Measurements from ENCODE around the gene KAT6B. TPM values are rescaled to one million over a fixed set of nuclear protein-coding genes. Genes with fewer than 3 reads are reported as not detected.

The KAT6B gene
- total RNA-seq, 4 donors from 2014 or later = 29.1 to 159 (median 61.2) TPM

DNA sequence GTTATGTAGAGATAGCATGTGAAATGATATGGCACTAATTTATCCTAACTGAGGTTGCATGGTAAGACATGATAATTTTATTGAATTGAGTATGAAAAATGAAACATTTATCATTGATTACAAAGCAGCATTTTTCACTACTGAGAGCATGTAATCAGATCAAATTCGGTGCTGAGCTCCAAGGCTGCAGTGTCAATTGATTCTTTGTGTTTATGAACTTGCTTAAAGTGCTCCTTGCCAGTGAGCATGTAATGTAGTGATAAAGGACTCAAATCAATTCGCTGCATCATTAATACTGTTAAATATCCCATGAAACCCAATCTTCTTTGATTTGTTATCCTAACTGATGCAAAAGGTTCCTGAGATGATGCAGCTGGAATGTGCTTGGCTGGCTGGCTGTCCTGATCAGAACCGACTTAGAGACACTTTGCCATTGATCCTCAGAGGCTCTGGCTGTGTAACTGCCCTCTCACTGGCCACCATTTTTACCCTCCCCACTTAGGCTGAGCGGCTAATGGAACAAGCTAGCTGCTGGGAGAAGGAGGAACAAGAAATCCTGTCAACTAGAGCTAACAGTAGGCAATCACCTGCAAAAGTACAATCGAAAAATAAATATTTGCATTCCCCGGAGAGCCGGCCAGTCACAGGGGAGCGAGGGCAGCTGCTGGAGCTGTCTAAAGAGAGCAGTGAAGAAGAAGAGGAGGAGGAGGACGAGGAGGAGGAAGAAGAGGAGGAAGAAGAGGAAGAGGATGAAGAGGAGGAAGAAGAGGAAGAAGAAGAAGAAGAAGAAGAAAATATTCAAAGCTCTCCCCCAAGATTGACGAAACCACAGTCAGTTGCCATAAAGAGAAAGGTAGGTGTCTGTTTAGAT, 195.2 kb downstream of the KAT6B start:
- H3K27ac ChIP-seq = no peak overlapping the region

DNA sequence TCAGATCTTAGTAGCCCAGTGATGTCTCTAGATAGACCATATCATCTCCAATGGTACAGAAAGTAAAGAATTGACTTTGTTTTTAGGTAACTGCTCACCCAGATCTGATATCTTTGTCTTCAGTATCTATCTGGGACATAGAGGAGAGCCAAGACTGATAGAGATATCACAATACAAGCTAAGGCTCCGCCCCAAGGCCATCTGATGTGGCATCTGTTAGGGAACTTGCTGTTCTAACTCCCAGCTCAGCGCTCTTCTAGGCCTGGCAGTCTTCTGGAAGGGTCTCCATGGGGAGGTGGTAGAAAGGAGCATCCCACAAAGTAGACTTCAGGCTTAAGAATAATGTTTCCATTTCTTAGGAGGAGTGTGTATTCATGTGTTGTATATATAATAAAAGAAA, 196.7 kb downstream of the KAT6B start:
- no peak overlapping the region for H3K4me3 ChIP-seq
- intact Hi-C loops (cut with DNase I; ENCODE audit: low total_unique reads) = no loop called here
- H3K4me1 ChIP-seq = no peaks in the 10 kb centered on the region
- DNase-seq = no peak
- H3K27me3 ChIP-seq = no peaks in the 10 kb centered on the region
- no peaks in the 10 kb centered on the region for H3K9me3 ChIP-seq
- no peaks in the 10 kb centered on the region for H3K36me3 ChIP-seq
- no peak overlapping the region for H3K27ac ChIP-seq
- TF ChIP-seq POLR2A (IDR thresholded peaks at IDR 0.05) (no peak), CTCF (IDR thresholded peaks at IDR 0.05) (no peak)

More for the DNA sequence above, 195.2 kb downstream of the KAT6B start:
- intact Hi-C loops (cut with DNase I; ENCODE audit: low total_unique reads) = no loop called here
- Histone ChIP-seq H3K36me3 (no peaks in the 10 kb centered on the region), H3K4me1 (no peaks in the 10 kb centered on the region), H3K27me3 (no peaks in the 10 kb centered on the region), H3K9me3 (no peaks in the 10 kb centered on the region), H3K4me3 (no peak overlapping the region)
- TF ChIP-seq POLR2A (IDR thresholded peaks at IDR 0.05) = no peak
- no peak for DNase-seq

DNA sequence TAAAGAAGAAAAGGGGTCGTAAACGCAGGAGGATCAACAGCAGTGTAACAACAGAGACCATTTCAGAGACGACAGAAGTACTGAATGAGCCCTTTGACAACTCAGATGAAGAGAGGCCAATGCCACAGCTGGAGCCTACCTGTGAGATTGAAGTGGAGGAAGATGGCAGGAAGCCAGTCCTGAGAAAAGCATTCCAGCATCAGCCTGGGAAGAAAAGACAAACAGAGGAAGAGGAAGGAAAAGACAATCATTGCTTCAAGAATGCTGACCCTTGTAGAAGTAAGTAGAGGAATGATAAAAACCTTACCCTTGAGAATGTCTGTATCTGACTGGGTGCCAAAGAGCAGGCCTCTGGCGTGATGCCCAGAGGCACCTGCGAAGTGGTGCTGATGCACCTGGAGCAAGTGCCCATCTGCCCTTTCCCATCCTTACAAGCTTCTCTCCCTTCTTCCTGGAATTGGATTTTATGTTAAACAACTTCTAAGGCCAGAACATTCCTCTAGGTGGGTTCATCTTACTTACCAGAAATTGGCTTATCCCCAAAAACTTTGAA, 198.6 kb downstream of the KAT6B start:
- Histone ChIP-seq H3K27me3 (no peaks in the 10 kb centered on the region), H3K4me1 (no peaks in the 10 kb centered on the region), H3K36me3 (no peaks in the 10 kb centered on the region), H3K4me3 (no peak overlapping the region), H3K9me3 (no peaks in the 10 kb centered on the region), H3K27ac (no peak overlapping the region)
- TF ChIP-seq POLR2A (IDR thresholded peaks at IDR 0.05) = no peak
- no peak for TF ChIP-seq CTCF (IDR thresholded peaks at IDR 0.05)
- no peak for DNase-seq
- intact Hi-C loops (cut with DNase I; ENCODE audit: low total_unique reads) = no loop called here

DNA sequence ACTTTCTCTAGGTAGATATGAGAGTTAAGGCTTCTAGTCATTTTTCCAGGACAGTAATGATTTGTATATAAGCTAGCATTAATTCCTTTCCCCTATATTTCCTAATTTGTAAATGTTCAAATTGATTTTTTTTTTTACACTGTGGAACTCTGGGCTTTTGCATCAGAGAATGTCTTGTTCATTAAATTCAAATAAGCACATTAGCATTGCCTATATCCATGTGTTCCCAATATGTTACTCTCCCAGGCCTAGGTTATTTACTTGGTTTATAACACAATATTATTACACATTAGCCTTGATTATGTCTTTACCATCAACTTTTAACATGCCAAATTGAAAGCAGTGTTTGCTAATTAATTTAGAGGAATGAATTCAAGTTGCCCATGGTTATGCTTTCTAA, 201.6 kb downstream of the KAT6B start:
- no peak for TF ChIP-seq CTCF (IDR thresholded peaks at IDR 0.05)
- TF ChIP-seq POLR2A (IDR thresholded peaks at IDR 0.05) = no peak
- Histone ChIP-seq H3K27me3 (no peaks in the 10 kb centered on the region), H3K4me3 (no peak overlapping the region), H3K36me3 (no peaks in the 10 kb centered on the region), H3K4me1 (no peaks in the 10 kb centered on the region), H3K9me3 (no peaks in the 10 kb centered on the region), H3K27ac (no peak overlapping the region)
- intact Hi-C loops (cut with DNase I; ENCODE audit: low total_unique reads) = no loop called here
- DNase-seq = no peak

DNA sequence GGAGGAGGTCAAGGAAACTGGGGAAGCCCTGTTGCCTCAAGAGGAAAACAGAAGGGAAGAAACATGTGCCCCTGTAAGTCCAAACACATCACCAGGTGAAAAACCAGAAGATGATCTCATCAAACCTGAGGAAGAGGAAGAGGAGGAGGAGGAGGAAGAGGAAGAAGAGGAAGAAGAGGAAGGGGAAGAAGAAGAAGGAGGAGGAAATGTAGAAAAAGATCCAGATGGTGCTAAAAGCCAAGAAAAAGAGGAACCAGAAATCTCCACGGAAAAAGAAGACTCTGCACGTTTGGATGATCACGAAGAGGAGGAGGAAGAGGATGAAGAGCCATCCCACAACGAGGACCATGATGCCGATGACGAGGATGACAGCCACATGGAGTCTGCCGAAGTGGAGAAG, 202.3 kb downstream of the KAT6B start:
- Histone ChIP-seq H3K9me3 (no peaks in the 10 kb centered on the region), H3K4me1 (no peaks in the 10 kb centered on the region), H3K36me3 (no peaks in the 10 kb centered on the region), H3K27me3 (no peaks in the 10 kb centered on the region), H3K27ac (no peak overlapping the region), H3K4me3 (no peak overlapping the region)
- intact Hi-C loops (cut with DNase I; ENCODE audit: low total_unique reads) = no loop called here
- DNase-seq = no peak
- no peak for TF ChIP-seq POLR2A (IDR thresholded peaks at IDR 0.05)
- TF ChIP-seq CTCF (IDR thresholded peaks at IDR 0.05) = no peak

All from uterus (tissue), 4 donors.